WTC11 (cell line): ENCODE measurements around the gene MNAT1. TPM values are rescaled to one million over a fixed set of nuclear protein-coding genes. Genes with fewer than 3 reads are reported as not detected.

Experiments used
- ATAC-seq: fragments of 200-7000 bp; cut with Tn5 transposase; 2 replicates; pipeline ENCODE4 v1.10.0; 2021; ENCODE audit warnings: mild to moderate bottlenecking, moderate library complexity
- CTCF ChIA-PET: fragments of 300-600 bp; sonication (Branson Sonifier 250); formaldehyde crosslinking; loops from one replicate; lab custom pipeline; 2021; ENCODE audit warnings: antibody characterized with exemption; lab: Charles Lee
- POLR2A ChIA-PET: fragments of 350-600 bp; sonication (Branson Sonifier 250); formaldehyde crosslinking; loops from one replicate; lab custom pipeline; 2021; ENCODE audit warnings: antibody characterized with exemption; lab: Charles Lee
- DNase-seq: peaks from one replicate; pipeline ENCODE4 v3.0.0; 2021; ENCODE audit warnings: low spot score
- H3K27ac Mint-ChIP-seq: 2 replicates; pipeline ENCODE4 v1.8.0; 2021; ENCODE audit warnings: mixed read lengths
- H3K27me3 Mint-ChIP-seq: 2 replicates; pipeline ENCODE4 v1.8.0; 2021; ENCODE audit warnings: low read depth, mild to moderate bottlenecking, moderate library complexity, mixed read lengths
- H3K36me3 Mint-ChIP-seq: 2 replicates; pipeline ENCODE4 v1.8.0; 2021; ENCODE audit warnings: mixed read lengths
- H3K4me1 Mint-ChIP-seq: 2 replicates; pipeline ENCODE4 v1.8.0; 2022; ENCODE audit warnings: mixed read lengths
- H3K4me3 Mint-ChIP-seq: 2 replicates; pipeline ENCODE4 v1.8.0; 2021; ENCODE audit warnings: mild to moderate bottlenecking, moderate library complexity, mixed read lengths
- H3K9me3 Mint-ChIP-seq: 2 replicates; pipeline ENCODE4 v1.8.0; 2021; ENCODE audit warnings: mixed read lengths
- GTF2I ChIP-seq: fragments of 250-450 bp; sonication (Bioruptor Pico); conservative IDR thresholded peaks from 2 replicates; pipeline ENCODE4 v1.4.0; 2021; ENCODE audit warnings: mild to moderate bottlenecking
- HMGA2 ChIP-seq: fragments of 250-450 bp; sonication (Bioruptor Pico); IDR thresholded peaks from 2 replicates; pipeline ENCODE4 v1.4.0; 2021; ENCODE audit warnings: mild to moderate bottlenecking, moderate library complexity
- KAT7 ChIP-seq: sonication (generic); formaldehyde crosslinking; IDR thresholded peaks from 2 replicates; pipeline ENCODE4 v1.8.1; 2023; ENCODE audit warnings: missing genetic modification reagents, mild to moderate bottlenecking, borderline replicate concordance
- NFYB ChIP-seq: sonication (generic); formaldehyde crosslinking; conservative IDR thresholded peaks from 2 replicates; pipeline ENCODE4 v1.8.0; 2022; ENCODE audit warnings: low read depth, missing genetic modification reagents
- OVOL2 ChIP-seq: fragments of 250-450 bp; sonication (Bioruptor Pico); IDR thresholded peaks from 2 replicates; pipeline ENCODE4 v1.9.0; 2021; ENCODE audit warnings: mild to moderate bottlenecking, borderline replicate concordance
- RORB ChIP-seq: fragments of 250-450 bp; sonication (Bioruptor Pico); IDR thresholded peaks from 2 replicates; pipeline ENCODE4 v1.9.0; 2021; ENCODE audit warnings: mild to moderate bottlenecking
- TP53 ChIP-seq: sonication (generic); formaldehyde crosslinking; IDR thresholded peaks from 2 replicates; pipeline ENCODE4 v1.8.1; 2023; ENCODE audit warnings: mild to moderate bottlenecking, missing genetic modification reagents
- ZNF138 ChIP-seq: sonication (generic); formaldehyde crosslinking; conservative IDR thresholded peaks from 2 replicates; pipeline ENCODE4 v1.8.1; 2022; ENCODE audit warnings: mild to moderate bottlenecking, moderate library complexity, missing genetic modification reagents
- ZNF219 ChIP-seq: sonication (generic); formaldehyde crosslinking; IDR thresholded peaks from 2 replicates; pipeline ENCODE4 v1.8.0; 2023; ENCODE audit warnings: missing genetic modification reagents, mild to moderate bottlenecking, borderline replicate concordance
- ZNF232 ChIP-seq: sonication (generic); formaldehyde crosslinking; IDR thresholded peaks from 2 replicates; pipeline ENCODE4 v1.8.0; 2022; ENCODE audit warnings: mild to moderate bottlenecking, missing genetic modification reagents
- ZNF416 ChIP-seq: fragments of 250-450 bp; sonication (Bioruptor Pico); IDR thresholded peaks from 2 replicates; pipeline ENCODE4 v1.9.0; 2021; ENCODE audit warnings: mild to moderate bottlenecking, inconsistent platforms
- total RNA-seq: library from RNA; stranded (reverse); gene quantifications from 3 replicates; pipeline ENCODE4 v1.2.3, GENCODE V29; 2021
- TF ChIP-seq, protein P1 (sequence below): sonication (generic); formaldehyde crosslinking; IDR thresholded peaks from 2 replicates; pipeline ENCODE4 v1.8.1; 2023; ENCODE audit warnings: mild to moderate bottlenecking, missing genetic modification reagents
- TF ChIP-seq, protein P2 (sequence below): sonication (generic); formaldehyde crosslinking; IDR thresholded peaks from 2 replicates; pipeline ENCODE4 v1.8.1; 2023; ENCODE audit warnings: mild to moderate bottlenecking, missing genetic modification reagents, borderline replicate concordance
- TF ChIP-seq, protein P3 (sequence below): fragments of 250-450 bp; sonication (Bioruptor Pico); IDR thresholded peaks from 2 replicates; pipeline ENCODE4 v1.9.0; 2021; ENCODE audit warnings: moderate library complexity, mild to moderate bottlenecking, inconsistent platforms, borderline replicate concordance
- TF ChIP-seq, protein P4 (sequence below): fragments of 200-600 bp; IDR thresholded peaks from 2 replicates; pipeline ENCODE4 v1.8.0; 2022; ENCODE audit warnings: antibody characterized with exemption
- TF ChIP-seq, protein P5 (sequence below): sonication (generic); formaldehyde crosslinking; conservative IDR thresholded peaks from 2 replicates; pipeline ENCODE4 v1.8.1; 2023; ENCODE audit warnings: mild to moderate bottlenecking, low read depth, missing genetic modification reagents, moderate library complexity
- TF ChIP-seq, protein P6 (sequence below): sonication (generic); formaldehyde crosslinking; IDR thresholded peaks from 2 replicates; pipeline ENCODE4 v1.8.0; 2022; ENCODE audit warnings: missing genetic modification reagents
- TF ChIP-seq, protein P7 (sequence below): fragments of 250-450 bp; sonication (Bioruptor Pico); IDR thresholded peaks from 2 replicates; pipeline ENCODE4 v1.9.0; 2021; ENCODE audit warnings: mild to moderate bottlenecking
- TF ChIP-seq, protein P8 (sequence below): fragments of 250-450 bp; sonication (Bioruptor Pico); IDR thresholded peaks from 2 replicates; pipeline ENCODE4 v1.9.0; 2021; ENCODE audit warnings: mild to moderate bottlenecking

The MNAT1 gene
- total RNA-seq, 1 experiment from 2014 or later, result 59.0 TPM

- ChIA-PET CTCF (no interaction called here), POLR2A (no interaction called here)
- Mint-ChIP-seq H3K4me3 (no peak overlapping the region), H3K9me3 (no peaks in the 10 kb centered on the region), H3K4me1 (no peaks in the 10 kb centered on the region), H3K36me3 (peaks cover 7% of the 10 kb centered on the region; the same call in 1 of the 2 replicates), H3K27me3 (no peaks in the 10 kb centered on the region), H3K27ac (no peak overlapping the region)
- ATAC-seq (no peak), DNase-seq (no peak)
- TF ChIP-seq NFYB (CRISPR knock-in tag) (no peak), ZNF219 (no peak), HMGA2 (no peak), RORB (no peak), GTF2I (CRISPR knock-in tag) (no peak), ZNF232 (no peak)
- TF ChIP-seq, protein P1, sequence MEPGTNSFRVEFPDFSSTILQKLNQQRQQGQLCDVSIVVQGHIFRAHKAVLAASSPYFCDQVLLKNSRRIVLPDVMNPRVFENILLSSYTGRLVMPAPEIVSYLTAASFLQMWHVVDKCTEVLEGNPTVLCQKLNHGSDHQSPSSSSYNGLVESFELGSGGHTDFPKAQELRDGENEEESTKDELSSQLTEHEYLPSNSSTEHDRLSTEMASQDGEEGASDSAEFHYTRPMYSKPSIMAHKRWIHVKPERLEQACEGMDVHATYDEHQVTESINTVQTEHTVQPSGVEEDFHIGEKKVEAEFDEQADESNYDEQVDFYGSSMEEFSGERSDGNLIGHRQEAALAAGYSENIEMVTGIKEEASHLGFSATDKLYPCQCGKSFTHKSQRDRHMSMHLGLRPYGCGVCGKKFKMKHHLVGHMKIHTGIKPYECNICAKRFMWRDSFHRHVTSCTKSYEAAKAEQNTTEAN (CRISPR knock-in tag), result no peak
- TF ChIP-seq, protein P2, sequence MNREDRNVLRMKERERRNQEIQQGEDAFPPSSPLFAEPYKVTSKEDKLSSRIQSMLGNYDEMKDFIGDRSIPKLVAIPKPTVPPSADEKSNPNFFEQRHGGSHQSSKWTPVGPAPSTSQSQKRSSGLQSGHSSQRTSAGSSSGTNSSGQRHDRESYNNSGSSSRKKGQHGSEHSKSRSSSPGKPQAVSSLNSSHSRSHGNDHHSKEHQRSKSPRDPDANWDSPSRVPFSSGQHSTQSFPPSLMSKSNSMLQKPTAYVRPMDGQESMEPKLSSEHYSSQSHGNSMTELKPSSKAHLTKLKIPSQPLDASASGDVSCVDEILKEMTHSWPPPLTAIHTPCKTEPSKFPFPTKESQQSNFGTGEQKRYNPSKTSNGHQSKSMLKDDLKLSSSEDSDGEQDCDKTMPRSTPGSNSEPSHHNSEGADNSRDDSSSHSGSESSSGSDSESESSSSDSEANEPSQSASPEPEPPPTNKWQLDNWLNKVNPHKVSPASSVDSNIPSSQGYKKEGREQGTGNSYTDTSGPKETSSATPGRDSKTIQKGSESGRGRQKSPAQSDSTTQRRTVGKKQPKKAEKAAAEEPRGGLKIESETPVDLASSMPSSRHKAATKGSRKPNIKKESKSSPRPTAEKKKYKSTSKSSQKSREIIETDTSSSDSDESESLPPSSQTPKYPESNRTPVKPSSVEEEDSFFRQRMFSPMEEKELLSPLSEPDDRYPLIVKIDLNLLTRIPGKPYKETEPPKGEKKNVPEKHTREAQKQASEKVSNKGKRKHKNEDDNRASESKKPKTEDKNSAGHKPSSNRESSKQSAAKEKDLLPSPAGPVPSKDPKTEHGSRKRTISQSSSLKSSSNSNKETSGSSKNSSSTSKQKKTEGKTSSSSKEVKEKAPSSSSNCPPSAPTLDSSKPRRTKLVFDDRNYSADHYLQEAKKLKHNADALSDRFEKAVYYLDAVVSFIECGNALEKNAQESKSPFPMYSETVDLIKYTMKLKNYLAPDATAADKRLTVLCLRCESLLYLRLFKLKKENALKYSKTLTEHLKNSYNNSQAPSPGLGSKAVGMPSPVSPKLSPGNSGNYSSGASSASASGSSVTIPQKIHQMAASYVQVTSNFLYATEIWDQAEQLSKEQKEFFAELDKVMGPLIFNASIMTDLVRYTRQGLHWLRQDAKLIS (CRISPR knock-in tag), result no peak
- TF ChIP-seq, protein P3, sequence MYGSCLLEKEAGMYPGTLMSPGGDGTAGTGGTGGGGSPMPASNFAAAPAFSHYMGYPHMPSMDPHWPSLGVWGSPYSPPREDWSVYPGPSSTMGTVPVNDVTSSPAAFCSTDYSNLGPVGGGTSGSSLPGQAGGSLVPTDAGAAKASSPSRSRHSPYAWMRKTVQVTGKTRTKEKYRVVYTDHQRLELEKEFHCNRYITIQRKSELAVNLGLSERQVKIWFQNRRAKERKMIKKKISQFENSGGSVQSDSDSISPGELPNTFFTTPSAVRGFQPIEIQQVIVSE, result no peak
- TF ChIP-seq, protein P4, sequence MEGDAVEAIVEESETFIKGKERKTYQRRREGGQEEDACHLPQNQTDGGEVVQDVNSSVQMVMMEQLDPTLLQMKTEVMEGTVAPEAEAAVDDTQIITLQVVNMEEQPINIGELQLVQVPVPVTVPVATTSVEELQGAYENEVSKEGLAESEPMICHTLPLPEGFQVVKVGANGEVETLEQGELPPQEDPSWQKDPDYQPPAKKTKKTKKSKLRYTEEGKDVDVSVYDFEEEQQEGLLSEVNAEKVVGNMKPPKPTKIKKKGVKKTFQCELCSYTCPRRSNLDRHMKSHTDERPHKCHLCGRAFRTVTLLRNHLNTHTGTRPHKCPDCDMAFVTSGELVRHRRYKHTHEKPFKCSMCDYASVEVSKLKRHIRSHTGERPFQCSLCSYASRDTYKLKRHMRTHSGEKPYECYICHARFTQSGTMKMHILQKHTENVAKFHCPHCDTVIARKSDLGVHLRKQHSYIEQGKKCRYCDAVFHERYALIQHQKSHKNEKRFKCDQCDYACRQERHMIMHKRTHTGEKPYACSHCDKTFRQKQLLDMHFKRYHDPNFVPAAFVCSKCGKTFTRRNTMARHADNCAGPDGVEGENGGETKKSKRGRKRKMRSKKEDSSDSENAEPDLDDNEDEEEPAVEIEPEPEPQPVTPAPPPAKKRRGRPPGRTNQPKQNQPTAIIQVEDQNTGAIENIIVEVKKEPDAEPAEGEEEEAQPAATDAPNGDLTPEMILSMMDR, result no peak
Observed at GRCh38 chr14:60970146-60970545, 235.6 kb downstream of the MNAT1 start.

- H3K4me1 Mint-ChIP-seq, result no peaks in the 10 kb centered on the region
- ChIA-PET CTCF (no interaction called here), POLR2A (no interaction called here)
- no peak overlapping the region for H3K27ac Mint-ChIP-seq
- no peaks in the 10 kb centered on the region for H3K9me3 Mint-ChIP-seq
- DNase-seq, result no peak
- no peak for ATAC-seq
- H3K4me3 Mint-ChIP-seq, result no peak overlapping the region
- peaks cover 14% of the 10 kb centered on the region; the same call in 1 of the 2 replicates for H3K36me3 Mint-ChIP-seq
- no peaks in the 10 kb centered on the region for H3K27me3 Mint-ChIP-seq
- TF ChIP-seq, protein P5, sequence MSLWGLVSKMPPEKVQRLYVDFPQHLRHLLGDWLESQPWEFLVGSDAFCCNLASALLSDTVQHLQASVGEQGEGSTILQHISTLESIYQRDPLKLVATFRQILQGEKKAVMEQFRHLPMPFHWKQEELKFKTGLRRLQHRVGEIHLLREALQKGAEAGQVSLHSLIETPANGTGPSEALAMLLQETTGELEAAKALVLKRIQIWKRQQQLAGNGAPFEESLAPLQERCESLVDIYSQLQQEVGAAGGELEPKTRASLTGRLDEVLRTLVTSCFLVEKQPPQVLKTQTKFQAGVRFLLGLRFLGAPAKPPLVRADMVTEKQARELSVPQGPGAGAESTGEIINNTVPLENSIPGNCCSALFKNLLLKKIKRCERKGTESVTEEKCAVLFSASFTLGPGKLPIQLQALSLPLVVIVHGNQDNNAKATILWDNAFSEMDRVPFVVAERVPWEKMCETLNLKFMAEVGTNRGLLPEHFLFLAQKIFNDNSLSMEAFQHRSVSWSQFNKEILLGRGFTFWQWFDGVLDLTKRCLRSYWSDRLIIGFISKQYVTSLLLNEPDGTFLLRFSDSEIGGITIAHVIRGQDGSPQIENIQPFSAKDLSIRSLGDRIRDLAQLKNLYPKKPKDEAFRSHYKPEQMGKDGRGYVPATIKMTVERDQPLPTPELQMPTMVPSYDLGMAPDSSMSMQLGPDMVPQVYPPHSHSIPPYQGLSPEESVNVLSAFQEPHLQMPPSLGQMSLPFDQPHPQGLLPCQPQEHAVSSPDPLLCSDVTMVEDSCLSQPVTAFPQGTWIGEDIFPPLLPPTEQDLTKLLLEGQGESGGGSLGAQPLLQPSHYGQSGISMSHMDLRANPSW (CRISPR knock-in tag), result no peak
- TF ChIP-seq, protein P6, sequence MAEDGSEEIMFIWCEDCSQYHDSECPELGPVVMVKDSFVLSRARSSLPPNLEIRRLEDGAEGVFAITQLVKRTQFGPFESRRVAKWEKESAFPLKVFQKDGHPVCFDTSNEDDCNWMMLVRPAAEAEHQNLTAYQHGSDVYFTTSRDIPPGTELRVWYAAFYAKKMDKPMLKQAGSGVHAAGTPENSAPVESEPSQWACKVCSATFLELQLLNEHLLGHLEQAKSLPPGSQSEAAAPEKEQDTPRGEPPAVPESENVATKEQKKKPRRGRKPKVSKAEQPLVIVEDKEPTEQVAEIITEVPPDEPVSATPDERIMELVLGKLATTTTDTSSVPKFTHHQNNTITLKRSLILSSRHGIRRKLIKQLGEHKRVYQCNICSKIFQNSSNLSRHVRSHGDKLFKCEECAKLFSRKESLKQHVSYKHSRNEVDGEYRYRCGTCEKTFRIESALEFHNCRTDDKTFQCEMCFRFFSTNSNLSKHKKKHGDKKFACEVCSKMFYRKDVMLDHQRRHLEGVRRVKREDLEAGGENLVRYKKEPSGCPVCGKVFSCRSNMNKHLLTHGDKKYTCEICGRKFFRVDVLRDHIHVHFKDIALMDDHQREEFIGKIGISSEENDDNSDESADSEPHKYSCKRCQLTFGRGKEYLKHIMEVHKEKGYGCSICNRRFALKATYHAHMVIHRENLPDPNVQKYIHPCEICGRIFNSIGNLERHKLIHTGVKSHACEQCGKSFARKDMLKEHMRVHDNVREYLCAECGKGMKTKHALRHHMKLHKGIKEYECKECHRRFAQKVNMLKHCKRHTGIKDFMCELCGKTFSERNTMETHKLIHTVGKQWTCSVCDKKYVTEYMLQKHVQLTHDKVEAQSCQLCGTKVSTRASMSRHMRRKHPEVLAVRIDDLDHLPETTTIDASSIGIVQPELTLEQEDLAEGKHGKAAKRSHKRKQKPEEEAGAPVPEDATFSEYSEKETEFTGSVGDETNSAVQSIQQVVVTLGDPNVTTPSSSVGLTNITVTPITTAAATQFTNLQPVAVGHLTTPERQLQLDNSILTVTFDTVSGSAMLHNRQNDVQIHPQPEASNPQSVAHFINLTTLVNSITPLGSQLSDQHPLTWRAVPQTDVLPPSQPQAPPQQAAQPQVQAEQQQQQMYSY, result no peak
- TF ChIP-seq, protein P7, sequence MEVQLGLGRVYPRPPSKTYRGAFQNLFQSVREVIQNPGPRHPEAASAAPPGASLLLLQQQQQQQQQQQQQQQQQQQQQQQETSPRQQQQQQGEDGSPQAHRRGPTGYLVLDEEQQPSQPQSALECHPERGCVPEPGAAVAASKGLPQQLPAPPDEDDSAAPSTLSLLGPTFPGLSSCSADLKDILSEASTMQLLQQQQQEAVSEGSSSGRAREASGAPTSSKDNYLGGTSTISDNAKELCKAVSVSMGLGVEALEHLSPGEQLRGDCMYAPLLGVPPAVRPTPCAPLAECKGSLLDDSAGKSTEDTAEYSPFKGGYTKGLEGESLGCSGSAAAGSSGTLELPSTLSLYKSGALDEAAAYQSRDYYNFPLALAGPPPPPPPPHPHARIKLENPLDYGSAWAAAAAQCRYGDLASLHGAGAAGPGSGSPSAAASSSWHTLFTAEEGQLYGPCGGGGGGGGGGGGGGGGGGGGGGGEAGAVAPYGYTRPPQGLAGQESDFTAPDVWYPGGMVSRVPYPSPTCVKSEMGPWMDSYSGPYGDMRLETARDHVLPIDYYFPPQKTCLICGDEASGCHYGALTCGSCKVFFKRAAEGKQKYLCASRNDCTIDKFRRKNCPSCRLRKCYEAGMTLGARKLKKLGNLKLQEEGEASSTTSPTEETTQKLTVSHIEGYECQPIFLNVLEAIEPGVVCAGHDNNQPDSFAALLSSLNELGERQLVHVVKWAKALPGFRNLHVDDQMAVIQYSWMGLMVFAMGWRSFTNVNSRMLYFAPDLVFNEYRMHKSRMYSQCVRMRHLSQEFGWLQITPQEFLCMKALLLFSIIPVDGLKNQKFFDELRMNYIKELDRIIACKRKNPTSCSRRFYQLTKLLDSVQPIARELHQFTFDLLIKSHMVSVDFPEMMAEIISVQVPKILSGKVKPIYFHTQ (CRISPR knock-in tag), result no peak
- TF ChIP-seq KAT7 (CRISPR knock-in tag) (no peak), ZNF138 (CRISPR knock-in tag) (no peak), TP53 (CRISPR knock-in tag) (no peak), OVOL2 (CRISPR knock-in tag) (no peak), ZNF416 (CRISPR knock-in tag) (no peak)
- TF ChIP-seq, protein P8, sequence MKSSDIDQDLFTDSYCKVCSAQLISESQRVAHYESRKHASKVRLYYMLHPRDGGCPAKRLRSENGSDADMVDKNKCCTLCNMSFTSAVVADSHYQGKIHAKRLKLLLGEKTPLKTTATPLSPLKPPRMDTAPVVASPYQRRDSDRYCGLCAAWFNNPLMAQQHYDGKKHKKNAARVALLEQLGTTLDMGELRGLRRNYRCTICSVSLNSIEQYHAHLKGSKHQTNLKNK (CRISPR knock-in tag), result no peak
Observed at GRCh38 chr14:60971271-60971670, 236.7 kb downstream of the MNAT1 start.
